Epithelial cell of esophagus (primary cell): Measurements from ENCODE around the gene ELMOD3.
"Not testable (repeated sequence)": the region's sequence is repeated elsewhere in the genome, so short reads cannot be mapped to it uniquely, and the experiment has no call there.

Source experiments
- DNase-seq: peaks from one replicate; pipeline ENCODE4 v3.0.0; 2010; ENCODE audit warnings: low read depth
- H3K4me3 ChIP-seq: 2 replicates; pipeline ENCODE4 v1.5.1; 2011; ENCODE audit warnings: mild to moderate bottlenecking, low read length, control low read depth
- TF ChIP-seq, protein P1 (sequence below): IDR thresholded peaks from 2 replicates; pipeline ENCODE4 v1.5.1; 2011; ENCODE audit warnings: low read depth, mild to moderate bottlenecking, low read length, control low read depth, inconsistent platforms; ENCODE audit not compliant: insufficient read depth; ENCODE audit errors: missing control alignments

Gene ELMOD3

DNA sequence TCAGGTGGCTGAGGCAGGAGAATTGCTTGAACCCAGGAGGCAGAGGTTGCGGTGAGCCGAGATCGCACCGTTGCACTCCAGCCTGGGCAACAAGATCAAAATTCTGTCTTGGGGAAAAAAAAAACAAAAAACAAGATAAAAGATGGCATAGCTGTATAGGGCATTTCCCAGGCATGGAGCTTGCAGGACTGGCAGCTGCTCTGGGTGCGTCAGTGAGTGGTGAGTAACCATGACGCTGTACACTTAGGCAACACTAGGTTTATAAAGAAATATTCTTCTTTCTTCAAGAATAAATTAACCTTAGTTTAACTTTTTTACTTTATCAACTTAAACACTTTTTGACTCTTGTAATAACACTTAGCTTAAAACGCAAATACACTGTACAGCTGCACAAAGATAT is 42.2 kb upstream of the ELMOD3 start:
- TF ChIP-seq, protein P1, sequence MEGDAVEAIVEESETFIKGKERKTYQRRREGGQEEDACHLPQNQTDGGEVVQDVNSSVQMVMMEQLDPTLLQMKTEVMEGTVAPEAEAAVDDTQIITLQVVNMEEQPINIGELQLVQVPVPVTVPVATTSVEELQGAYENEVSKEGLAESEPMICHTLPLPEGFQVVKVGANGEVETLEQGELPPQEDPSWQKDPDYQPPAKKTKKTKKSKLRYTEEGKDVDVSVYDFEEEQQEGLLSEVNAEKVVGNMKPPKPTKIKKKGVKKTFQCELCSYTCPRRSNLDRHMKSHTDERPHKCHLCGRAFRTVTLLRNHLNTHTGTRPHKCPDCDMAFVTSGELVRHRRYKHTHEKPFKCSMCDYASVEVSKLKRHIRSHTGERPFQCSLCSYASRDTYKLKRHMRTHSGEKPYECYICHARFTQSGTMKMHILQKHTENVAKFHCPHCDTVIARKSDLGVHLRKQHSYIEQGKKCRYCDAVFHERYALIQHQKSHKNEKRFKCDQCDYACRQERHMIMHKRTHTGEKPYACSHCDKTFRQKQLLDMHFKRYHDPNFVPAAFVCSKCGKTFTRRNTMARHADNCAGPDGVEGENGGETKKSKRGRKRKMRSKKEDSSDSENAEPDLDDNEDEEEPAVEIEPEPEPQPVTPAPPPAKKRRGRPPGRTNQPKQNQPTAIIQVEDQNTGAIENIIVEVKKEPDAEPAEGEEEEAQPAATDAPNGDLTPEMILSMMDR = no peak
- DNase-seq = peak; percentile 92
- H3K4me3 ChIP-seq = no peak overlapping the region

DNA sequence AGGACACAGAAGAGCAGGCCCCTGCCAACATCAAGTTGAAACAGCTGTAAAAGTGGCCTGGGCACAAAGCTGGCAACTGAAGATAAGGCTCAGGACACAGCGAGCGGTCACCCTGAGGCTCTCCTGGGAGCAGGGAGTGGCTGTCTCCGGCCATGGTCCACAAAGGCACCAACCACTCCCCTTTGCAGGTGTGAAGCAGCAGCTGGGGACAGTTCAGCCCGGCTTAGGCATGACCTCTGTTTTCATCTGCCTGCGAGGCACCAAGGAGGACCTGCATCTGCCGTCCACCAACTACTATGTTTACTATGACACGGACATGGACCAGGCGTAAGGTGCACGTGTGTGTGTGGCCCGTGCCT is 39.7 kb upstream of the ELMOD3 start:
- no peak overlapping the region for H3K4me3 ChIP-seq

DNA sequence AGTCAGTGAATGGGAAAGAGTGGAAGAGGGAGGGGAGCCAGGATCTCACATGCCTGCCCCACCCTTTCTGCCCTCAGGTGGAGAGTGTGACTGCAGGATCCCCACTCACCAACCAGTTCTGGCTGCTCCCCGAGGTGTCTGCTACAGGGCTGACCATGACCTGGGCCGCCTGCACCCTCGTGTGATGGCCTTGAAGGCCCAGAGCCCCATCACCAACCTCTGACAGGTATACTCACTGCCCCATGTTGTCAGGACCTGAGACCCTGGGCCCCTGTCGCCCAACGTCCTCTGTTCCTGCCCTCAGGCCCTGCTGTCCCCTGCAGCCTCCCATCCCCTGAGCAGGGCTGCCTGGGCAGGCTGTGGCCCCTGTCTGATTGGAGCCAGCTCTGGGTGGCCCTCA is 38.6 kb upstream of the ELMOD3 start:
- H3K4me3 ChIP-seq, DNase-seq: not testable (repeated sequence)

More for the DNA sequence above, 39.7 kb upstream of the ELMOD3 start:
- DNase-seq = no peak
- TF ChIP-seq, protein P1 = no peak

DNA sequence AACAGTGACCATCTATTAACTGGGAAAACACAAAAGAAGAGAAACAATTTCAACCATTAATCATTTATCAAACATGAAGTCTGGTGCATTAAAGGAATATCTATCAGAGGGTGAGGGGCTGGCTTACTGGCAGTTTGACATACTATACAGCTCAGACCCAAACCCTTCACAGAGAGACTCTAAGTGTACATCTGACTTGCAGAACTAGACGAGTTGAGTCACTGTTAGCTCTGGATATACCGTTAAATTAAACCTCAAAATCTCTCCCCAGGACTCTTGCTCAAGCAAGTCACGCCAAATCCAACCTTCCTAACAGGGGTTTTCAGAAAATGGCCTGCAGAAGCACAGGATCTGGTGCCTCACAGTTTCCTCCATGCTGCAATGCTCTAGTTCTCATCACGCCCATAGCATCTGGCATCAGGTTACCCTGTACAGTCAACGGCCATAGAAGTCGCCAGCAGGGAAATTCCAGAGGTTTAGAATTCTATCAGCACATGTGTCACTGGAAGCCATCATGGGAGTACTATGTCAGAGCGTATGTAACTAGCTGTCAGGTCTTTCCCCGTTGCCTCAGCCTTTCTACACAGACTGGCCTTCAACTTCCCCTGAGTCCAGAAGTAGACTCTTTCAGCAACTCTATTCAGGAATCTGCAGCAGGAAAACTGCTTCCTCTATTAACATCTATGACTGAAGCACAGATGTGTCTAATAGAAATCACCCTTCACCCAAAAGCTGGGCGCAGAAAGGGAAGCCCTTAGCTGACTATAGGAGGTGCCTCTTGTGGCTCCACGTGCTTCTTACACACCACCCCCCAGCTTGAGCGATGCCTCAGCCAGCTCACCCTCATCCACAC is 36.1 kb upstream of the ELMOD3 start:
- peak; percentile 91 for DNase-seq
- H3K4me3 ChIP-seq = no peak overlapping the region
- TF ChIP-seq, protein P1 = no peak

DNA sequence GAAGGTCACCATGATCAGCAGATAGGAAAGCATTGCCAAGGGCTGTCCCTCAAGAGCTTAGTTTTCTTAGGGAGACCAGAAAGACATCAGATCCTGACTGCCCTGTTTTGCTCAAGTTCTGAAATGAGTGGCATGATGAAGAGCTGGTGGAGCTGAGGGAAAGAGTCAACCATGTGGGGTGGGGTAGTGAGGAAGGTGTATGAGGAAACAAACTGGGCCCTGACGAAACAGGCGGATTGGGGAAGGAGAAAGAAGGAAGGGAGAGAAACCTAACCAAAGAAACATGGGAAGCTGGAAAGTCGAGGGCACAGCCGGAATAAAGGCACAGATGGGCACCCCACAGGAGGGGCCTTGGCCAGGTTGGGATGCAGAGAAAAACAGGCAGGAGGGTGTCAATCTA is 34.8 kb upstream of the ELMOD3 start:
- DNase-seq = no peak
- H3K4me3 ChIP-seq = no peak overlapping the region
- TF ChIP-seq, protein P1 = no peak

DNA sequence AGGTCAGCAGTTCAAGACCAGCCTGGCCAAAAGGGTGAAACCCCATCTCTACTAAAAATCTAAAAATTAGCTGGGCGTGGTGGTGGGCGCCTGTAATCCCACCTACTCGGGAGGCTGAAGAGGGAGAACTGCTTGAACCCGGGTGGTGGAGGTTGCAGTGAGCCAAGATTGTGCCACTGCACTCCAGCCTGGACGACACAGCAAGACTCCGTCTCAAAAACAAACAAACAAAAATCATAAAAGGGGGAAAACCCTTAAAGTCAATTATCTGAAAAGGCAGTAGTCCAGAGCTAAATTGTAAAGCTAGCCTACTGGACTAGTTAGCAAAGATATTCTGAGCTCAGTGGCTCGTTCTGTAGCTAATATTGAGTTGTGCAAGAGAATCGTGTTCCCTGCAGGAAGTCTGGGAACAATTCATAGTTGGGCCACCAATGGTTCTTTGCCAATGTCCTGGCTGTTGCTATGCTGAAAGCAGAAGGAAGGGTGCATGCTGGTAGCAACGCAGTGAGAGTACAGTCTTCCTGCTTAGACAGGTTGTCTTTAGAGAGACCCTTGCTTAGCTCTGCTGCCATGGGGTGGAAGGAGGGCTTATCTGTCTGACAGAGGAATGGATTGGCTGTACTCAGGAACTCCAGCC is 31.1 kb upstream of the ELMOD3 start:
- DNase-seq = no peak
- TF ChIP-seq, protein P1 = no peak
- no peak overlapping the region for H3K4me3 ChIP-seq

DNA sequence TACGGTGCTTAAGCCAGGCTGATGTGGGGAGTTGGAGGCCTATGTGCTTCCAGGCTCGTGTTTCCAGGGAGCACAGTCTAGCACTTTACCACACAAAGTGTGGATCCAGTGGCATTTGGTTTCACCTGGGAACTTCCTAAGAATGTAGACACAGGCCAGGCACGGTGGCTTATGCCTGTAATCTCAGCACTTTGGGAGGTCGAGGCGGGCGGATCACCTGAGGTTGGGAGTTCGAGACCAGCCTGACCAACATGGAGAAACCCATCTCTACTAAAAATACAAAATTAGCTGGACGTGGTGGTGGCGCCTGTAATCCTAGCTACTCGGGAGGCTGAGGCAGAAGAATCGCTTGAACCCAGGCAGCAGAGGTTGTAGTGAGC is 30.6 kb upstream of the ELMOD3 start:
- H3K4me3 ChIP-seq = not testable (repeated sequence)

More for the DNA sequence above, 30.6 kb upstream of the ELMOD3 start:
- DNase-seq = not testable (repeated sequence)
